Measurements from ENCODE around the gene DPPA3.

GRCh38 chr12:7731486-7731885, 20.3 kb downstream of the DPPA3 start:
- TF ChIP-seq YY1 (IDR thresholded peaks at IDR 0.05; ENCODE audit: insufficient read depth, insufficient read length) (no peak), SUZ12 (IDR thresholded peaks at IDR 0.05; ENCODE audit: extremely low read depth, insufficient read depth, insufficient read length) (no peak)
